Colonic mucosa (tissue), 4 donors: ENCODE results near the gene CPXM2. TPM values are rescaled to one million over a fixed set of nuclear protein-coding genes. Genes with fewer than 3 reads are reported as not detected.

Experiments
- DNase-seq: peaks from one replicate; pipeline ENCODE4 v3.0.0-alpha.2; 2020
- H3K27ac ChIP-seq: fragments of 200-600 bp; one replicate; pipeline ENCODE4 v1.8.0; 2021
- H3K27me3 ChIP-seq: fragments of 200-600 bp; one replicate; pipeline ENCODE4 v1.8.0; 2021
- H3K36me3 ChIP-seq: fragments of 200-600 bp; one replicate; pipeline ENCODE4 v1.8.0; 2021
- H3K4me1 ChIP-seq: fragments of 200-600 bp; one replicate; pipeline ENCODE4 v1.8.0; 2021; ENCODE audit warnings: mild to moderate bottlenecking
- H3K4me3 ChIP-seq: fragments of 200-600 bp; one replicate; pipeline ENCODE4 v1.8.0; 2021
- H3K9ac ChIP-seq, 2 donors: one replicate each; pipeline ENCODE4 v1.7.0; 2013; ENCODE audit warnings: control low read depth in 2 of 2, low read depth in 2 of 2, low read length in 2 of 2
- H3K9me3 ChIP-seq: fragments of 200-600 bp; one replicate; pipeline ENCODE4 v1.8.0; 2021
- intact Hi-C: fragments of 100-400 bp; cut with DNase I; formaldehyde crosslinking; loops from one replicate; pipeline ENCODE4 v1.14.1; 2022
- total RNA-seq, 2 donors: library from RNA; stranded (reverse); fragmentation: NEBNext Ultra II Directional in 1 of 2; extraction: Animal tissue kit (Norgen Biotek cat#: 25700) in 1 of 2; gene quantifications; one replicate each; pipeline ENCODE4 v1.2.1, GENCODE V29; 2021
- TF ChIP-seq, protein P1 (sequence below): fragments of 200-600 bp; IDR thresholded peaks from one replicate; pipeline ENCODE4 v1.8.0; 2022; ENCODE audit warnings: antibody characterized with exemption, mild to moderate bottlenecking
- donor health status: healthy.
- donor health status: DM: no; HTN: no; CAD: no.
- donor health status: DM: no; HTN: no; CAD: no.

CPXM2 gene
- total RNA-seq, 2 donors from 2014 or later = 5.8 to 12.9 TPM

DNA sequence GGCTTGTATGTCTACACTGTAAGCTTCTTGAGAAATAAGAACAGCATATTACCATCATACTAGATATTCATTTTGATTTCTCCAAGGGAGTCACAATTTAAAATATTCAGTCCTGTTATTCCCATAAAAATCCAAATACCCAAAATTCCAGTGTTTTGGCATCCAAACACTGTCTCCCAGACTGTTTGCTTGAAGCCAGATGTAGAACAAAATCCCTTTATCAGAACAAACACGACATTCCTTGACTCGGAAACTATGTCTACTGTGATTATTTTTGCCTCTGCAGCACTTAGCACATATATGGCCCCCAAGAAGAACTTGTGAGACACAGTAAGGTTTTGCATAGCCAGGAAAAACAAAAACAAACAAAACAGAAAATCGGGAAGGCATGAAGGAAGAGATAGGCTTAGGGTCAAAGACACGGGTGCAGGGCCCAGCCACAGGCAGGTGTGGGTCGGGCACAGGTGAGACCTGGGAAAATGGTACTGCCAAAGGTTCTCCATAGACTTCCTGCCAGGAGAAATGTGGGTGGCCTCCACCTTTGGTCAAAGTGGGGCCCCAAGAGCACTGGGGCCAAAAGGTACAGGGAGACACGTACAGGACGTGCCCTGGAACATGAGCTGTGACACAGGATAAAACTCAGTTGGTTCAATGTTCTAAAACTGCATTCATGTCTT is 36.5 kb downstream of the CPXM2 start:
- Histone ChIP-seq H3K9me3 (no peaks in the 10 kb centered on the region), H3K27me3 (no peaks in the 10 kb centered on the region), H3K9ac (no peak overlapping the region), H3K4me3 (no peak overlapping the region), H3K4me1 (no peaks in the 10 kb centered on the region), H3K36me3 (no peaks in the 10 kb centered on the region), H3K27ac (no peak overlapping the region)
- no peak for DNase-seq
- intact Hi-C loops = no loop called here
- TF ChIP-seq, protein P1, sequence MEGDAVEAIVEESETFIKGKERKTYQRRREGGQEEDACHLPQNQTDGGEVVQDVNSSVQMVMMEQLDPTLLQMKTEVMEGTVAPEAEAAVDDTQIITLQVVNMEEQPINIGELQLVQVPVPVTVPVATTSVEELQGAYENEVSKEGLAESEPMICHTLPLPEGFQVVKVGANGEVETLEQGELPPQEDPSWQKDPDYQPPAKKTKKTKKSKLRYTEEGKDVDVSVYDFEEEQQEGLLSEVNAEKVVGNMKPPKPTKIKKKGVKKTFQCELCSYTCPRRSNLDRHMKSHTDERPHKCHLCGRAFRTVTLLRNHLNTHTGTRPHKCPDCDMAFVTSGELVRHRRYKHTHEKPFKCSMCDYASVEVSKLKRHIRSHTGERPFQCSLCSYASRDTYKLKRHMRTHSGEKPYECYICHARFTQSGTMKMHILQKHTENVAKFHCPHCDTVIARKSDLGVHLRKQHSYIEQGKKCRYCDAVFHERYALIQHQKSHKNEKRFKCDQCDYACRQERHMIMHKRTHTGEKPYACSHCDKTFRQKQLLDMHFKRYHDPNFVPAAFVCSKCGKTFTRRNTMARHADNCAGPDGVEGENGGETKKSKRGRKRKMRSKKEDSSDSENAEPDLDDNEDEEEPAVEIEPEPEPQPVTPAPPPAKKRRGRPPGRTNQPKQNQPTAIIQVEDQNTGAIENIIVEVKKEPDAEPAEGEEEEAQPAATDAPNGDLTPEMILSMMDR = no peak

DNA sequence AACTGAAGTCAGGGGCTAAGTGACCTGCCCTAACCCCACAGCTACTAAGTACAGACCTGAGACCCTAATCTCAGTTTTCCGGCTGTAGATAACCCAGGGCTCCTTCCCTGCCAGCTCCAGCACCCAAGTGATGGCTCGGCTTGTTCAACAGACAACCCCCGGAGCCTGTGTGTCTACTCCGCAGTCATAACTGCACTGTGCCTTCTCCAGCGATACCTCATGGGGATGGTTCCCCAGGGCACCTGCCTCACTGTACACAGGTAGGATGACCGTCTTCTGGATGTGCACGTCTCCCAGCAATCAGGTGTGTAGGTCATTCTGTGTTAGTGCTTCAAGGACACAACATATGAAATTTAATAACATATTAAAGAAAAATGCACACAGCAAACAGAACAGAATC is 37.1 kb downstream of the CPXM2 start:
- no peak overlapping the region for H3K27ac ChIP-seq
- H3K4me3 ChIP-seq = no peak overlapping the region
- TF ChIP-seq, protein P1 = no peak
- no peaks in the 10 kb centered on the region for H3K9me3 ChIP-seq
- H3K4me1 ChIP-seq = no peaks in the 10 kb centered on the region
- intact Hi-C loops = no loop called here
- no peak for DNase-seq
- H3K27me3 ChIP-seq = no peaks in the 10 kb centered on the region
- H3K36me3 ChIP-seq = no peaks in the 10 kb centered on the region
- no peak overlapping the region for H3K9ac ChIP-seq

DNA sequence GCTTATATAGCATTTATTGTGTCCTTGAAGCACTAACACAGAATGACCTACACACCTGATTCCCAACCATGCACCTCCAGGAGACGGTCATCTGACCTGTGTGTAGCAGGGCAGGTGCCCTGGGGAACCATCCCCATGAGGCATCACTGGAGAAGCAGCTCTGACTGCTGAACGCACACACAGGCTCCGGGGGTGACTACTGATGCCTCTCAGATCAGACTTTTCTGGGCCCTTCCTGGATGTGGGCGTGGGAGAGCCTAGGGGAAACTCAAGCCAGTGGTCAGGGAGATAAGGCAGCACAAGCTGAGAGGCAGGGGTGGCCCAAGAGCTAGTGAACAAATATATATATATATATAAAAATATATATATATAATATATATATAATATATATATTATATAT is 37.6 kb downstream of the CPXM2 start:
- Histone ChIP-seq H3K9ac (no peak overlapping the region), H3K27ac (no peak overlapping the region), H3K4me3 (no peak overlapping the region), H3K9me3 (no peaks in the 10 kb centered on the region), H3K27me3 (no peaks in the 10 kb centered on the region), H3K36me3 (no peaks in the 10 kb centered on the region), H3K4me1 (no peaks in the 10 kb centered on the region)
- TF ChIP-seq, protein P1 = no peak
- intact Hi-C loops = no loop called here
- no peak for DNase-seq

DNA sequence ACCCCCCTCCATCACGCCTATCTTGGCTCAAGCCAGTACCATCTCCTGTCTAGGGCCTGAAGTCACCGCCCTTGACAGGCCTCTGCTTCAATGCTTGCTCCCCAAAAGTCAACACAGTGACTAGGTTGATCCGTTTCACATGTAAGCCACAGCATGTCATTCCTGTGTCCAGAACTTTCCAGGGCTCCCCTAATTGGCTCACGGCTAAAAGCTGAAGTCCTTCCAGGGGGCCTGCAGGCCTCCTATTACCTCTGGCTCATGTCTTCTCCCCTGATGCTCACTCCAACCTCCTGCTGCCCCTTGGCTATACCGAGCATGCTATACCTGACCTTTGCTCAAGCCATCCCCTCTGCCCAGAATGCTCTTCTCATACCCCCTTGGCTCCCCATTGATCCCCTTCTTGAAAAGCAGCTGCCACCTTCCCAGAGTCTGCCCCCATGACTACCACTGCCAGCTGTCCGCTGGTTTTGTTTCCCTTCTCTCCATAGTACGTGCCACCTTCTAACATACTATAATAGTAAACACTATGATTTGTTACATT is 39.1 kb downstream of the CPXM2 start:
- H3K9me3 ChIP-seq = no peaks in the 10 kb centered on the region
- H3K27me3 ChIP-seq = no peaks in the 10 kb centered on the region
- H3K27ac ChIP-seq = no peak overlapping the region
- TF ChIP-seq, protein P1 = no peak
- H3K9ac ChIP-seq = no peak overlapping the region
- no peaks in the 10 kb centered on the region for H3K36me3 ChIP-seq
- no peak overlapping the region for H3K4me3 ChIP-seq
- peaks cover under 1% of the 10 kb centered on the region for H3K4me1 ChIP-seq
- intact Hi-C loops = no loop called here
- no peak for DNase-seq

DNA sequence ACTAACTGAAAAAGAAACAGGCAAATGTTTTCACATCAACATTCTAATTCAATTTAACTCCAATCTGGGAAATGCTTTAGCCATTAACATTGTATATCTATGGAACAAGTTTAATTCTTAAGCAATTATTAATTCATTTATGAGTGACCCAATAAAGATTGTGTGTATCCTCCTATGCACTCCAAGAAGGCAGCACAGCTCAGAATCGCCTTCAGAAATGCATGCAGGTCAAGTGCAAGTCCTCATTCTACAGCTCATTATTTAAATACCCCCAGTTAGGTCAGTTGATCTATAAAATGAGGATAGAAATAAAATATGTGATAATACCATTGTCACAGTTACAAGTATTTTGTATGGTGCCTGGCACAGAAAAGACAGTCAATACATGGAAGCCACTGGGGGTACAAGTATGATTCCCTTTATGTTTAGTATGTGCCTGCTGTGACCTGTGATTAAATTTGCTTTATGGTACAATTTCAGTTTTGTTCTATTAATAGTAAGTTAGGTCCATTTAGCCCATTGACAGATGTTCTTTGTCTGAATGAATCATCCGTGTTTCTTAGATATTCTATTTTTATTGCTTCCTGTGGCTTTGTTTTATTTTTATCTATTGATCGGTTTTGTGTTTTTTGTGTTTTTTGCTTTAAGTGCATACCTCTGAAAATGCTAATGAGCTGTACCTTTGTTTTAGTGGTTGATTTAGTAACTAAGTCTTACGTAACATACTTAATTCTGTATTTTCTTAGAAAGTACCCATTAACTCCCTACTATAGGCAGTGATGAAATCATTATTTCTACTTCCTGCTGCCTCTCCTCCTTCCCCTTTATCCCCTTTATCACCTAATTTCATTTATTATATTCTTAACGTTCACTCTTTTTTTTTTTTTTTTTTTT is 42.8 kb downstream of the CPXM2 start:
- Histone ChIP-seq H3K27ac (no peak overlapping the region), H3K9me3 (no peaks in the 10 kb centered on the region), H3K36me3 (no peaks in the 10 kb centered on the region), H3K9ac (no peak overlapping the region), H3K4me1 (peaks cover 5% of the 10 kb centered on the region), H3K27me3 (no peaks in the 10 kb centered on the region), H3K4me3 (no peak overlapping the region)
- TF ChIP-seq, protein P1 = no peak
- intact Hi-C loops = no loop called here
- DNase-seq = no peak
